Choroid plexus epithelial cell (primary cell): ENCODE results near the gene OXA1L.
"Not testable (repeated sequence)": the region's sequence is repeated elsewhere in the genome, so short reads cannot be mapped to it uniquely, and the experiment has no call there.

ENCODE experiments used
- DNase-seq: peaks from one replicate; pipeline ENCODE4 v3.0.0-alpha.2; 2010; ENCODE audit warnings: low read depth
- H3K4me3 ChIP-seq: 2 replicates; pipeline ENCODE4 v1.5.1; 2011; ENCODE audit warnings: low read depth, mild to moderate bottlenecking, control low read depth, low read length, moderate library complexity
- CTCF ChIP-seq: conservative IDR thresholded peaks from 2 replicates; pipeline ENCODE4 v1.5.1; 2011; ENCODE audit warnings: low read depth, mild to moderate bottlenecking, control low read depth, inconsistent platforms, low read length, moderate library complexity

Gene OXA1L

GRCh38 chr14:22801716-22802115 lies 35.2 kb downstream of the OXA1L start:
- no peak for TF ChIP-seq CTCF
- DNase-seq: no peak
- H3K4me3 ChIP-seq: no peak overlapping the region

GRCh38 chr14:22802860-22803686 lies 36.6 kb downstream of the OXA1L start:
- no peak overlapping the region for H3K4me3 ChIP-seq
- TF ChIP-seq CTCF: no peak
- DNase-seq: no peak

GRCh38 chr14:22803687-22803974 lies 37.1 kb downstream of the OXA1L start:
- no peak overlapping the region for H3K4me3 ChIP-seq
- DNase-seq: no peak
- no peak for TF ChIP-seq CTCF

- H3K4me3 ChIP-seq, DNase-seq: not testable (repeated sequence)
Observed at GRCh38 chr14:22805235-22805634, 38.7 kb downstream of the OXA1L start.

- no peak overlapping the region for H3K4me3 ChIP-seq
- no peak for DNase-seq
- TF ChIP-seq CTCF: no peak
Observed at GRCh38 chr14:22807432-22808087, 41.1 kb downstream of the OXA1L start.

- no peak for DNase-seq
- H3K4me3 ChIP-seq: no peak overlapping the region
- no peak for TF ChIP-seq CTCF
Observed at GRCh38 chr14:22808388-22809209, 42.1 kb downstream of the OXA1L start.

GRCh38 chr14:22811722-22812121 lies 45.2 kb downstream of the OXA1L start:
- TF ChIP-seq CTCF: no peak
- DNase-seq: peak; percentile 55
- no peak overlapping the region for H3K4me3 ChIP-seq
